Esophagus squamous epithelium (tissue), 4 donors: Measurements from ENCODE around the gene CSMD2.

Experiments used
- CTCF ChIP-seq, 6 experiments: fragments of 450-650 bp in 4 of 6; fragments of 200-600 bp in 2 of 6; sonication (generic) in 2 of 6; IDR thresholded peaks; one replicate each; pipeline ENCODE4 v1.5.1; 2016 to 2019; ENCODE audit warnings: antibody characterized with exemption in 6 of 6, mild to moderate bottlenecking in 4 of 6, moderate library complexity in 4 of 6
- POLR2A ChIP-seq, 4 donors: fragments of 450-650 bp; IDR thresholded peaks; one replicate each; pipeline ENCODE4 v1.6.1; 2017; ENCODE audit warnings: antibody characterized with exemption in 4 of 4, mild to moderate bottlenecking in 4 of 4, moderate library complexity in 3 of 4

DNA sequence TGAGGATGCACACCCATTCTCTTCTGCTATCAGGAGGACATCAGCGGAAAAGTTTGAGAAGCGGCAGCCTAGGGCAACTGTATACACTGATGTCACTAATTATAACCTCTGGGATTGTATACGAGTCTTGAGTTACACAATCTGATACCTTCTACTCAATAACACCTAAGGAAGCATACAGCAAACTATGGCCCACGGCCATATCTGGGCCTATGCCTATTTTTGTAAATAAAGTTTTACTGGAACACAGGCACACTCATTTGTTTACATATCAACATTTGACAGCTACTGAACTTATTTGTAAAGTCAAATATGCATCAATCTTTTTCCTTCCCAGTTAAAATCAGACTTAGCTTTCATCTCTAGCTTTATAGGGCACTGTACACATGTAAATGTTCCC, 505.4 kb downstream of the CSMD2 start:
- TF ChIP-seq CTCF (IDR thresholded peaks at IDR 0.05) (no peak), POLR2A (IDR thresholded peaks at IDR 0.05) (no peak)
